DOHH2 (cell line): Measurements from ENCODE around the gene KIAA0513.

Source experiments
- CTCF ChIP-seq: fragments of 200-600 bp; sonication (generic); IDR thresholded peaks from one replicate; pipeline ENCODE4 v1.5.1; 2014; ENCODE audit warnings: antibody characterized with exemption, mild to moderate bottlenecking, low read depth, low read length; ENCODE audit not compliant: poor library complexity, severe bottlenecking
- EZH2phosphoT487 ChIP-seq: fragments of 200-600 bp; sonication (generic); IDR thresholded peaks from 2 replicates; pipeline ENCODE4 v1.6.1; 2017; ENCODE audit warnings: borderline replicate concordance, mild to moderate bottlenecking, antibody characterized with exemption, low read length, moderate library complexity, mixed read lengths

GRCh38 chr16:84979516-84979915 lies 48.1 kb upstream of the KIAA0513 start:
- TF ChIP-seq CTCF: no peak
- TF ChIP-seq EZH2phosphoT487: no peak
